Measurements from ENCODE around the gene DNAJB8.

The DNAJB8 gene

DNA sequence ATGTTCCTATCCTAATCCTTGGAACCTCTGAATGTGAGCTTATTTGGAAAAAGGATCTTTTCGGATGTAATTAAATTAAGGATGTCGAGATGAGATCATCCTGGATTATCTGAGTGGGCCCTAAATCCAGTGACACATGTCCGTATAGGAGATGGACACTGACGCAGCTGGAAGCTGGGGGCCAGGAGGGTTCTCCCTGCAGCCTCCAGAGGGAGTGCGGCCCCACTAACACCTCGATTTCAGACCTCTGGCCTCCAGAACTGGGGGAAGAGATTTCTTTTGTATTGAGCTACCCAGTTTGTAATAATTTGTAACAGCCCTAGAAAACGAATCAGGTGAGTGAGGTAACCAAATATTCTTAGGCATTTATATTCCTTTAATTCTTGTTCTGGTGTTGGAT is 2.5 kb downstream of the DNAJB8 start:
- no peak for DNase-seq (ENCODE audit: low read depth)

DNA sequence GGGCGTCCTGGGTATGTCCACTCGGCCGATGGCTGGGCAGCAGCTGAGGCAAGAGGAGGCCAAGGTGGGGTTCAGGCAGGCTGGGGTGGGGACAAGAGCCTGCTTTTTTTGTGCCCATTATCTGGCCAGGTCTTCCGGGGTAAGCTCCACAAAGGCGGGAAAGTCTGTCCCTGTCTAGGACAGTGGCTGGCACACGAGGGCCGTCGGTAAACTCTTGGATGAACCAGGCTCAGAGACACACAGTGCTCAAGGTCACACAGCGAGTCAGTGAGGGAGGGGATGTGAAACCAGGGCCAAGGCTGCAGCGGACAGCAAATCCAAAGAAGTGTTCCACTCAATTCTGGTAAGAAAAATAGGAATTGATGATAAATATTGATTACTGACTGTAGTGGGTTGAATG is 2.9 kb downstream of the DNAJB8 start:
- DNase-seq (ENCODE audit: low read depth): no peak

DNA sequence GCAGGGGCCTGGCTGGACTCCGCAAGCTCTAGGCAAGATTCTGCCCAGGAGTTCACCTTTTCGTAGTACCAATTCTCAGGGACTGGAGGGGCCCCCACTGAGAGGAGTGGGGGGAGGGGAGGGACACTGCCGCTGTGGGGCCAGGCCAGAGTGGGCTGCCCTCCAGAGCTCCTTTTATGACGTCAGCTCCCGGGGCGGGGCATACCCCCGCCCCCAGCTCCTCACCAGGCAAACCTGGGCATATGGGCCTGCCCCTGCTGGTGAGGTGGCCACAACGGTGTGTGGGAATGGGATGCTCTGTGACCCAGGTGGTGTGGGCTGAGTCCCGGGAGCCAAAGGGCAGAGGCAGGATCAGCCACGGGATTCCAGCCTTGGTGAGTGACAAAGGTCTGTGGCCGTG is 3.3 kb downstream of the DNAJB8 start:
- no peak for DNase-seq (ENCODE audit: low read depth)

DNA sequence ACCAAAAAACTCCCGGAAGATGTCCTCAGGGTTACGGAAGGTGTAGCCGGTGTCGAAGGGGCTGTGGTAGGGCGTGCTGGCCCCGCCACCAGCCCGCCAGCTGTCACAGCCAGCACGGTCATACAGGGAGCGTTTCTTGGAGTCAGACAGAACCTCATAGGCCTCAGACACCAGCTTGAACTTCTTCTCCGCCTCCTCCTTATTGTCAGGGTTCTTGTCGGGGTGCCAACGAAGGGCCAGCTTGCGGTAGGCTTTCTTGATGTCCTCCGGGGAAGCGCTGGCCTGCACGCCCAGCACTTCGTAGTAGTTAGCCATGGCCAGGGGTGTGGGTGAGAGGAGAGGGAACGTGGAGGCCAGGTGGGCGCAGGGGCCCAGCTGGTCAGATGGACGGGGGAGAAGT is 3.8 kb downstream of the DNAJB8 start:
- no peak for DNase-seq (ENCODE audit: low read depth)

DNA sequence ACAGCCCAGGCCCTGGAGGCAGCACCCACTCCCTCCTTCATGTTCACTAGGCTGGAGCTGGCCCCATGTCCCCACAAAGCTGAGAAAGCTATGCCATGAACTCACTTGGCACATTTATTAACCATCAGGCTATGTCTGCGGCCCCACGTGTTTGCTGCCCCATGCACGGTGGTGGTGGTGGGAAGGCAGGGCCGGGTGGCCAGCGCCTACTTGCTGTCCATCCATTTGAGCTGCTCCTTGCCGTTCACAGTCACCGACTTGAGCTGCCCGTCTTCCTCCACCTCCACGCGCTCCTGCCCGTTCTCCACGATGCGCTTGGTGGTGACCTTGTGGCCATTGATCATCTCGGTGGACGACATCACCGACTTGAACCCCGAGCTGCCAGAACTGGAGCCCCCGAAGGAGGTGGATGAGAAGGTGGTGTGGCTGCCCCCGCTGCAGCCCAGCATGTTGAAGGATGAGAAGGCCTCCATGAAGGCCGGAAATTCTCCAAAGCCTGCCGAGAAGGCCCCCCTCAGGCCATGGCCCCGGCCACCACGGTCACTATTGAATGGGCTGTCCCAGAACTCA is 4.3 kb downstream of the DNAJB8 start:
- DNase-seq (ENCODE audit: low read depth): no peak

DNA sequence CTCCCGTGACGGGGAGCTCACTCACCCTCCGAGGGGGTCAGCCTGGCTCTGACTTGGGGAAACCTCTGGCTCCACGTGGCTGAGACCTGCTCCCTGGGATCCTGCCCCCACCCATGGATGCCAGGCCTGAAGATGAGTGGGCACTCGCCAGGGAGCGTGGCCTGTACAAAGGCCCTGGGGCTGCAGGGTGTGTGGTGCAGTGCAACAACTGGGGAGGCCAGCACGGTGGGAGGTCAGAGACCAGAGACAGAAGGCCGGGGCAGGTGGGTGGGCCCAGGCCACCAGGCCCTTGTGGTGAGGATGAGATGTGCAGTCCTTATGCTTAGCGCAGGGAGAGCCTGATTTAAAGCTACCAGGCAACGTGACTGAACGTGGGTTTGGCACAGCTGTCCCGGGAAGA is 5.0 kb downstream of the DNAJB8 start:
- DNase-seq (ENCODE audit: low read depth): no peak

DNA sequence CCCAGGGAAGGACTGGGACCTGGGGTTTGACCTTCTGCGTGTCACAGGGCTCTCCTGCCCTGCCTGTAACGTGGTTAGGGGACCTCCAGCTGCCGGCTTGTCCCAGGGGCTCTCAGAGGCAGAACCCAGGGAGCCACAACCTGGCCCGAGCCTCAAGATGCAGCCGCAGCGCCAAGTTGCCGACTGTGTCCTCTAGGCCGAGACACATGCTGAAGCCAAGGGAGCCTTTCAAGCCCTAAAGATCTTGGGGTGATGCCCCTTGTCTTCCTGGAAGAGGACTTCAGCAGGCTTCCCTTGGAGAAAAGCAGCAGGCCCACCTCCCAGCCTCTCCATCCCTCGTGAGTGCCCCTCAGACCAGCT is 7.2 kb downstream of the DNAJB8 start:
- DNase-seq (ENCODE audit: low read depth): no peak

DNA sequence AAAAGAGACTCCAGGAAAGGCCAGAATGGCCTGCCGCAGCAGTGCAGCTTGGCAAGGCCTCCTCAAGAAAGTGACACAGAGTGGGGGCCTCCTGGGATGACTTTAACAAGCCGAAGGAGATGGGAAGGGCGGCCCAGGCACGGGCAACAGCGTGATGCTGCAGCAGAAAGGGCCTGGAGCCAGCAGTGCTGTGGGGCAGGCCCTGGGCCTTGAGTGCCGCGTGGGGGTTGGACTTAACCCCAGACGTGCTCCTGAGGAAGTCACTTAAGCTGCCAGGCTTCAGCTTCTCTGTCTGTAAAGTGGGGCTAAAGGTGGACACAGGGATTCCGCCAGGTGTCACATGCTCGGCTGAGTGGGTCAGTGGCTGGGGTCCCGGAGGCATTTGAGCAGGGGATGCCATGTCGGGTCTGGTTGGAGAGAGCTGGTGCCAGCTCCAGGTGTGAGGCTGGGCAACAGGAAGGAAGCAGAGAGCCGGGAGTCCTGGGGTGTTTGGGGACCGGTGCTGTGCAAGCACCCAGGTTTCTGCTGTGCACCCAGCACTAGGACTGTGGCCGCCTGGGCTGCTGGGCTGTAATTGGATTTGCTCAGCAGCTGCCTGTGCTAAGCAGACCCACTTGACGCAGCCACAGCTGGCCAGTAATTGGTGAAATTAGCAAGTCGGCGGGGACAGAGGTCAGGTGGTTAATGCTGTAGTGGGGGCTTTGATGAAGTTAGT is 7.8 kb downstream of the DNAJB8 start:
- no peak for DNase-seq (ENCODE audit: low read depth)

DNA sequence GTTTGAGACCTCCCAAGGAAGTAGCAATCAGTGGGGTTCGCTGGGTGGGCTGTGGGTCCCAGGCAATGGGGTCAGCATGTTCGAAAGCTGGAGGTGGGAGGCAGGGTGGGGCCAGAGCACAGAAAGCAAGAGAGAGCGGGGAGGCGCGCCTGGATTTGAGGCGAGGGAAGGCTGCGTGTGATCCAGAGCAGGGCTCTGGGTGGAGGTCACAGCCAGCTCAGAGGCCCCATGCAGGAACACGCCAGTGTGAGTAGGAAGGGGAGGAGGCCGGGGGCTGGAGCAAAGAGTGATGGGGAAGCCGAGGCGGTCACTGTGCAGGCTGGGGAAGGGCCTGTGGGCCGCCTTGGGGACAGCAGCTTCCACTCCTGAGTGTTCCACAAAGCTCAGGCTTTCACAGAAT is 8.8 kb downstream of the DNAJB8 start:
- DNase-seq (ENCODE audit: low read depth): no peak

DNA sequence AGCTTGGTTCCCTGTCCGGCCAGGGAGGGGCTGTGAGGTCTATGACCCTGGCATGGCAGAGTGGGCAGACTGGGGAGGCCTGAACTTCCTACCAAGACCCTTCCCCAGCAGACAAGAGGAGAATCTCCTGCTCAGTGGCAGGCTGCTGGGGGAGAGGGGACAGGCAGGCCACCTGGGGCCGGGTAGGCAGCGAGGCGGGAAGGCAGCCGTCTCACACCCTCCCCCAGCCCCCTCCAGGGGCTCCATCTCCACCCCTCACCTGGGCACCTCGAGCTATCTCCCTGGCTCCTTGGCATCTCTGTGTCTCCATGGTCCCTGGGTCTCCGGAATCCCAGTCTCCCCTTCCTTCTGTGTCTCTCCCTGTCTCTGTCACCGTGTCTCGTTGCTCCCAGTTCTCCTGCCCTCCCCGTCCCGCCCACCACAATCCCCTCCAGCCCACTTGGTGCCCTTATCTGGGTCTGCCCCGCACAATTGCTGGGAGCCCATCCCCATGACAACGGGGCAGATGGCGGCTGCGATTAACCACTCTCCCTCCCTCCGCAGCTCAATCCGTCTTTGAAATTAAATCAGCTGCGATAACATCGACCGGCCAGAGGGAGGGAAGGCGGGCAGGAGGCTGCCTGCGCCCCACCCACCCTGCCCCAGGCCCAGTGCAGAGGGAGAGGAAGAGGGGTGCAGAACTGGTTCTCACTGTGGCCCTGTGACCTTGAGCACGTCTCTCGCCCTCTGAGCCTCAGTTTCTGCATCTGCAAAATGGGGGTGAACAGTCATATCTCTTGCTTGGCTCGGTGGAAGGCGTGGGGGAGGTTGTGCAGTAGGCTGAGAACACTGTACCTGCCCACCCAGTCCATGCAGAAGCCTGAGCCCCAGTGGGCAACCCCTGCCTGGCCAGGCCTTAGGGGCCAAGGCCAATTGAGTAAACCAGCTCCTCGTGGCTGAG is 9.6 kb downstream of the DNAJB8 start:
- DNase-seq (ENCODE audit: low read depth): no peak

DNA sequence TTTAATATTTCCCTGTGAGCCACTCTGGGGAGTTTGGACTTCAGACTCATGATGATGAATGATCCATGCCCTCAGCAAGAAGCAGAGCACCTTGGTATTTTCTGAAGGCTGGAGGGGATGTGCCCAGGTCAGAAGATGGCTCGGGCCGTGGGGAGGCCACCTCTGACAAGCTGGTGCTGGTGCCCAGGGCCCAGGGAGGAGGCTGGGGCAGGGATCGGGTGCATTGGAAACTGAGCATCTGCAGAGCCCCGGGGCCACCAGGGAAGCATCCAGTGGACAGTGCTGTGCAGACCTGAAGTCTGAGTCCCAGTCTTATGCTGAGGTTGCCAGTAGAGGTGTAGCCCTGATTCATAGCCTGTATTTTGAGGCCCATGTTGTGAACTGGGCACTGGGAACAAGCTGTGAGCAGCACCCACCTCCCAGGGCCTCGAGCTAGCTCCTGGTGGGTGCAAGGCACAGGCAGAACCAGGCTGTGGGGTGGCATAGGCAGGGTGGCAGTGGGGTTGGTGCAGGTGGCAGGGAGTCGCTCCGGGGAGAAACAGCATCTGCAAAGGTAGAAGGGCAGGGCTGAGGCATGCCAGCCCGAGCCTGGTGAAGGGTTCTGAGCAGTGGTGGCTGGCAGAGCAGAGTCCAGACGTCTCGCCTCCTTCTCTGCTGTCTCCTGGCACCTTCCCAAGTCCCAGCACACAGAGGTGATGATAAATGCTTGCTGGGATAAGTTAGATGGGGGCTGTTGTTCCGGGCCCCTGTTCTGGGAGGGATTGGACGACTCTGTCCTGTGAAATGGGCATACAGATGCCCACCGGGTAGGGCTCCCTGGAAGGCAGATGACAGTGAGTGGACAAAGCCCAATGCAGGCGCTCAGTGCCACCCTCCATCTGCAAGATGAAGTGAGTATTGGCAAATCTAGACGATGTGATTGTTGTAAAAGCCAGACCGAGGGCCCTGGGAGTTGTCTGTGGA is 10.6 kb downstream of the DNAJB8 start:
- DNase-seq (ENCODE audit: low read depth): no peak

DNA sequence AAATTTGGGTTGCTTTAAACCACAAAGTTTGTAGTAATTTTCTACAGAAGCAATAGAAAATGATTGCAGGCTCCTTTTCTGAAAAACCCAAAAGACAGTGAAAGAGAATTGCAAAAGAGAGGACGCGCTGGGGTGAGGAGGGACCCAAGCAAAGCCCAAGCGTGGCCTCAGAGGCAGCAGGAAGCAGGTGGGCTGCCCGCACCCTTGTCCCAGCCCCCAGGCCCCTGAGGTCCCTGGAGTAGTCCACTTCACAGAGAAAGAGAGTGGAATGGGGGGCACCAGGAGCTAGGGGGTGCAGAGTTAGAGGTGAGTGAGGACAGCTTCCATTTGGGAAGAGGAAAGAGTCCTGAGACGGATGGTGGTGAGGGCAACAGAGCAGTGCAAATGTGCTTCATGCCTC is 11.6 kb downstream of the DNAJB8 start:
- DNase-seq (ENCODE audit: low read depth): no peak

DNA sequence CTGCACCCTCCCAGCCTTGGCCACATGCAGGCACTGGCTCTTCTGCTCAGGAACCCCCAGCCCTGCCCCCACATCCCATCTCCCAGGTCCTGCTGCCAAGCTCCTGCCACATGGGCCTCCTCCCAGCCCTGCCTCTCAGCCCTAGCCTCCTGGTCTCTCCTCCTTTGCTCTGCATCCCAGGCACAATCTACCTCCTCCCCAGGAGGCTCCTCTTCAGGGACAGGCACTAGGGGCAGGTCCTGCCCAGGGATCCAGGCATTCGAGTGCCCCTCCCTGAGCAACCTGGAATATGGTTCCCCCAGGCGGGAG is 12.4 kb downstream of the DNAJB8 start:
- DNase-seq (ENCODE audit: low read depth): no peak

DNA sequence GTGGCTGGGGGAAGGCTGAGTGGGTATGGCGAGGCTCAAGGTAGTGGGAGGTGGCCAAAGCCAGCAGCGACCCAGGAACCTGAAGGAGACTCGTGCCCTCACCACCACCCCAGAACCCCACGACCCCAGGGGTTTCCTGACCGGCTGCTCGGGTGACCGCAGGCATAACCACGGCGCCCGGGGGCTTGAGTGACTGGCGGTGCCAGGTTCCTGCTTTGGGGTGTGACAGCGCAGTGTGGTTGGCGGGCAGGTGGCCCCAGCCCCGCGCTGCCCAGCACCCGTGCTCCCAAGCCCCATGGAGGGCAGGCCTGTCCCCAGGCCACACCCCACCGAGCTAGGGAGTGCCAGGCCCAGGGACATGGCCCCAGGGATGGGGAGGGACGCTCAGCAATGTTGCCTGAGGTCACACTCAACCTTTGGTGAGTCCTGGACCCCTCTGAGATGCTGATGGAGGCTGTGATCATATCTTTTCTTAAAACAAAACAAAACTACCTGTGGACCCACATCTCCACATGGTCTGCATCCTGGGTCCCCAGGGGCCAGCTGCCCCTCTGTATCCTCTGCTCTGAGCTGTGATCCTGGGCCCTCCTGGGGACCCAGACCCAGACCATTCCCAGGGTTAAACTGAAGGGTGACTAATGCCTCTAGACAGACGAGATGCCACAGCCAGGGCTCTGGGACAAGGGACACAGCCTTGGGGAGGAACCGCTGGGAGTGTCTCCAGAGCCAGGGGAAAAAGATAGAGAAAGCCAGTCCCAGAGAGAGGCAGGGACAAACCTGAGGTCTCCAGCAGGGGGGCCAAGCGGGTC is 13.0 kb downstream of the DNAJB8 start:
- no peak for DNase-seq (ENCODE audit: low read depth)

DNA sequence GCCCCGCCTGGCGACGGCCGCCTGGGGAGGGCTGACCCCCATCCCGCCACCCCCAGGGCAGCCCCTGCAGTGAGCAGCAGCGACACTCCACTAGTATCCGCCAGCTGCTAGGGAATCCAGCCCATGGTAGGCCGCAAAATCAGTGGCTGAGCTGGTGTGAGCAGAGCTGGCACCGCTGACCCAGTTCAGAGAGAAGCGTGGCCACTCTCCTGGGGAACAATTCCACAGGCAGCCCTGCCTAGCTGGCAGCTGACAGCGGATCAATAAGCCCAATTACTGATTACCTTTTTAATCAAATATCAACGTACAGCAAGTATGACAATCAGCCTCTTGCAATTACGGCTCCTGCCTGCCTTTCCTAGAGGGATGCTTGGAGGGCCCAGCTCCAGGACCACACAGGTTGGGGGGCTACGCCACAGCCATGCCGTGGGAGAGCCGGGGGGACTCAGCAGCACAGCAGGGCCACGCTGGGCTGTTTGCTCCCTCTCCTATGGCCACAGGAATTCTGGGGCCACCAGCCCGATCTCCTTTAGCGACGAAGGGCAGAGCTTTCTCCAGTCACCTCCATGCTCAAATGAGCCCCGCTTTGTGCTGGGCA is 13.9 kb downstream of the DNAJB8 start:
- DNase-seq (ENCODE audit: low read depth): no peak

DNA sequence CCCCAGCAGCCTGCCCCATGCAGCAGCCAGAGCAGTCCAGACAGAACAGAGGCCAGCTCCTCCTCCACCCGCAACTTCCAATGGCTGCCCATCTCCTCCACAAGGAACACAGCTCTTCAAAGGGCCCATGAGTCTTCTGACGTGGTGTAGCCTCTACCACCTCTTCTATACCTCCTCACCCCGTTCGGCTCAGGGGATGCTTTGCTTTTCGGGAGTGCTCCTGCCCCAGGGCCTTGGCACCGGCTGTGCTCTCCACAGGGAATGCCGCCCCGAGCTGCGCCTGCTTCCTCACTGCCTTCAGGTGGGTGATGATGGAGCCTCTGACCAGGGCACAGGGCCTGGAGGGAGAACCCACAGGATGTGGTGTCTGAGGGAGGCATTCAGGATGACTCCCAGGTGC is 14.6 kb downstream of the DNAJB8 start:
- DNase-seq (ENCODE audit: low read depth): no peak

DNA sequence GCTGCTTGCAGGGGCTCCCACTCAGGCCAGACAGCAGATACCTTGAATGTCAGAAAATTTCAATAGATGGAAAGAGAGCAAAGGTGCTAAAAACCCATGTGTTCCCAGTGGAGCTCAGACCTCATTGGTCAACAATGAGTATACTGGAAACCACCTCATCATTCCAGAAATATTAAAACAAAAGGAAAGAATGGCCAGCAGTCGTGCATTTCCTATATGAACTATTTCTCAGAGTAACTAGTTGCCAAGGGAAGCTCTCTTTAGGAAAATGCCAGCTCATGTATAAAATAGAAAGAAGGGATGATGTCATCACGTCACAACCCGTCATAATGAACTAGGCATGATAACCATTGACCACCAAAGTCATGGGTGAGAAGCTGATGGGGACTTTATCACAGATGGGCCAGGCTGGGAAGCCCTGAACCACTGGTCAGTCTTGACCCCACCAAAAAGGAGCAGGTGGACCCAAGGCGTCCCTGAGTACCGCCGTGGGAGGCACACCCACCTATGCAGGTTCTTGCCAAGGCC is 17.5 kb downstream of the DNAJB8 start:
- no peak for DNase-seq (ENCODE audit: low read depth)

DNA sequence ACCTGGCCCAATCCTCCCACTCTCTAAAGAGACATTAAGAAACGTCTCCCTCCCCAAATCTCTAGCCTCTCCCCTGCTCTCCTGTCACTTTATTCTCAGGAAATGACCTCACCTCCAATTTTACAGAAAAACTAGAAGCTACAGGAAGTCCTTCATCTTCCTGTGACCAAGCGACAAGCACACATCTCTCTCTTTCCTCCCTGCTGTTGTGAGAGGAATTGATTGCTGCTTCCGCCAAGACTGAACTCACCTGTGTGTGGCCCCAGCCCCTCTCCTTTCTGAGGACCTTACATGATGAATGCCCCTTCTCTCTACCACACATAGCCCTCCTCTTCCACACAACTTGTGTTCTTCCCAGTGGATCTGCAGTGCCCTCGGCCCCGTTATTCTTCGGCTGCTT is 18.2 kb downstream of the DNAJB8 start:
- DNase-seq (ENCODE audit: low read depth): no peak

DNA sequence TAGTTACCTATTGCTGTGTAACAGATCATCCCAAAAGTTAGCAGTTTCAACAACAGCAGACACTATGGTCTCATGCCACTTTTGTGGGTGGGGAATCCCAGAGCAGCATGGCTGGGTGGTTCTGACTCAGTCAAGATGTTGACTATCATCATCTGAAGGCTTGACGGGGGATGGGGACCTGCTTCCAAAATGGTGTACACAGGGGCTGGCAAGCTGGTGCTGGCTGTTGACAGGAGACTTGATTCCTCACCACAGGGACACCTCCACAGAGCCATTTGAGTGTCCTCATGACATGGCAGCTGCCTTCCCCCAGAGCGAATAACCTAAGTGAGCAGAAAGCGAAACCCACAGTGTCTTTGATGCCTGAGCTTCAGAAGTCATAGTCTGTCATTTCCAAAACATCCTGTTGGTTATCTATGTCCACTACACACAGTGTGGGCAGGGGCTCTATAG is 19.1 kb downstream of the DNAJB8 start:
- no peak for DNase-seq (ENCODE audit: low read depth)

DNA sequence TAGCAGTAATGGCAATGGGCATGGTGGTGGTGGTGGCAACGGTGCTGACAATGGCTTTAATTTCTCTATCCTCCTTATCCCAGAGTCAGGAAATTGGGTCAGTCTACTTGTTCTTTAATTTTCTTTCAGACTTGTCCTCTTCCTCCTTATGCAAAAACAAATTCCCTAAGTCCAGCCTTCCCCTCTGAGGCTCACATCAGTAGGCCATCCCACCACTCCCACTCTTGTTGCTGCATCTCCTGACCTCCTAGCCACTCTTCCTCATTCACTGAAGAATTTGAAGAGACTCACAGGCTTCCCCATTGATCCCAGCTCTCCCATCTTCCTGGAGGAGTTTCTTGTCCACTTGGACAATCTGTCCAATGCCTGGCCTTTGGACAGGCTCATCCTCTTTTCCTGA is 19.9 kb downstream of the DNAJB8 start:
- DNase-seq (ENCODE audit: low read depth): no peak

DNA sequence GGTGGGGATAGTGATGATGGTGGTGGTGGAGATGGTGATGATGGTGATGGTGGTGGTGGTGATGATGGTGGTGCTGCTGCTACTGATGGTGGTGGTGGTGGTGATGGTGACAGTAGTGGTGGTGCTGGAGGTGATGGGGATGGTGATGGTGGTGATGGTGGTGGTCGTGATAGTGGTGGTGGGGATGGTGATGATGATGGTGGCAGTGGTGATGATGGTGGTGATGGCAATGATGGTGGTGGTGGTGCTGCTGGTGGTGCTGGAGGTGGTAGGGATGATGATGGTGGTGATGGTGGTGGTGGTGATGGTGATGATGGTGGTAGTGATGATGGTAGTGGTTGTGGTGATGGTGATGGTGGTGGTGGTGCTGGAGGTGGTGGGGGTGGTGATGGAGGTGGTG is 21.3 kb downstream of the DNAJB8 start:
- DNase-seq (ENCODE audit: low read depth): no peak
